ENCODE data around the gene SAXO1. TPM values are rescaled to one million over a fixed set of nuclear protein-coding genes. Genes with fewer than 3 reads are reported as not detected.

SAXO1 gene
- total RNA-seq, 1 experiment from 2014 or later = not detected

DNA sequence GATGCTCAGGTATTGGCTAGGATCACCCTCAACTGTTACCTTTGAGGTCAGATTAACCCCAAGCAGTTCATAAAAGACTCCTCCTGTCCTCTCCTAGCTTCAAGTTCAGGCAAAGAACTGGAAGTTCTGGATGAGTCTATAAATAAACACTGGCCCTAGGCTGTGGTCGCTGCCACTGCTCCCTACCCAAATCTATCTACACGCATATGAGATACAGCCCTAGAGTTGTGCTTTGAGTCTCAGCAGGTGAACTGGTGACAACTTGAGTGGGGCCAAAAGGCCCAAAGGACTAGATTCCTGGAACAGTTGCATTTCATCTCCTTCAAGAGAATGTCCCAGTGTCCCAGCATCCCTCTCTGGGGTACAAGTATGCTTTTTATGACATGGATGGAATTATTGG, 62.6 kb downstream of the SAXO1 start:
- no peaks in the 10 kb centered on the region for H3K36me3 Mint-ChIP-seq (ENCODE audit: insufficient read depth, unreplicated experiment)
- H3K9me3 Mint-ChIP-seq (ENCODE audit: low read depth, unreplicated experiment) = no peaks in the 10 kb centered on the region
- H3K4me1 Mint-ChIP-seq (ENCODE audit: low read depth, unreplicated experiment) = no peaks in the 10 kb centered on the region
- no peak overlapping the region for H3K27ac Mint-ChIP-seq (ENCODE audit: unreplicated experiment)
- CTCF ChIA-PET = interaction anchor here (1.4 kb wide), 1 partner anchor 9 kb away, joined by 3 read pairs; no protein-coding TSS in a partner anchor
- no peak for DNase-seq
- H3K27me3 Mint-ChIP-seq (ENCODE audit: unreplicated experiment) = peaks cover 83% of the 10 kb centered on the region
- intact Hi-C loops (cut with micrococcal nuclease; ENCODE audit: unreplicated experiment) = no loop called here
- no TSS peak for BruUV-seq (replicated peaks)
- H3K4me3 Mint-ChIP-seq (ENCODE audit: low read depth, unreplicated experiment) = no peak overlapping the region
- TF ChIP-seq, protein P1, sequence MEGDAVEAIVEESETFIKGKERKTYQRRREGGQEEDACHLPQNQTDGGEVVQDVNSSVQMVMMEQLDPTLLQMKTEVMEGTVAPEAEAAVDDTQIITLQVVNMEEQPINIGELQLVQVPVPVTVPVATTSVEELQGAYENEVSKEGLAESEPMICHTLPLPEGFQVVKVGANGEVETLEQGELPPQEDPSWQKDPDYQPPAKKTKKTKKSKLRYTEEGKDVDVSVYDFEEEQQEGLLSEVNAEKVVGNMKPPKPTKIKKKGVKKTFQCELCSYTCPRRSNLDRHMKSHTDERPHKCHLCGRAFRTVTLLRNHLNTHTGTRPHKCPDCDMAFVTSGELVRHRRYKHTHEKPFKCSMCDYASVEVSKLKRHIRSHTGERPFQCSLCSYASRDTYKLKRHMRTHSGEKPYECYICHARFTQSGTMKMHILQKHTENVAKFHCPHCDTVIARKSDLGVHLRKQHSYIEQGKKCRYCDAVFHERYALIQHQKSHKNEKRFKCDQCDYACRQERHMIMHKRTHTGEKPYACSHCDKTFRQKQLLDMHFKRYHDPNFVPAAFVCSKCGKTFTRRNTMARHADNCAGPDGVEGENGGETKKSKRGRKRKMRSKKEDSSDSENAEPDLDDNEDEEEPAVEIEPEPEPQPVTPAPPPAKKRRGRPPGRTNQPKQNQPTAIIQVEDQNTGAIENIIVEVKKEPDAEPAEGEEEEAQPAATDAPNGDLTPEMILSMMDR (IDR thresholded peaks at IDR 0.05; ENCODE audit: unreplicated experiment) = no peak

DNA sequence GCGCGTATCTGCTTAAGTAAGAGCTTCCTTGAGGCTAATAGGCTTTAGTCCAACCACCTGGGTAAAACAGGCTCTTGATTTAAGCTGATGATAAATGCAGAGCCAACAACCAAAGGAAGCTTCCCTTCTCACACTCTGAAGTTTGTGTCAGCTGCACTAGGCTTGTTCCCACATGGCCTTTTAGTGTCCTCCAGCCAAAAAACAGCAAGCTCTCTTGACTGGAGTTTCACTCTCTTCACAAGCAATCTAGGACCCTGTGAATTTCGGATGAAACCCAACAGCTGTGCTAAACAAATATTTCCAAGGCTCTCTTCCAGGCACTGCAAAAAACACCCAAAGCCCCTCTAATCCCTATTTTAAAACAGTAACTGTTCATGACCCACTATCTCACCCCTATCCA, 63.9 kb downstream of the SAXO1 start:
- Mint-ChIP-seq H3K36me3 (ENCODE audit: insufficient read depth, unreplicated experiment) (no peaks in the 10 kb centered on the region), H3K4me1 (ENCODE audit: low read depth, unreplicated experiment) (no peaks in the 10 kb centered on the region), H3K4me3 (ENCODE audit: low read depth, unreplicated experiment) (no peak overlapping the region), H3K9me3 (ENCODE audit: low read depth, unreplicated experiment) (peaks cover 4% of the 10 kb centered on the region), H3K27ac (ENCODE audit: unreplicated experiment) (no peak overlapping the region), H3K27me3 (ENCODE audit: unreplicated experiment) (peaks cover 83% of the 10 kb centered on the region)
- CTCF ChIA-PET = no interaction called here
- TF ChIP-seq, protein P1 (IDR thresholded peaks at IDR 0.05; ENCODE audit: unreplicated experiment) = no peak
- no TSS peak for BruUV-seq (replicated peaks)
- intact Hi-C loops (cut with micrococcal nuclease; ENCODE audit: unreplicated experiment) = no loop called here
- no peak for DNase-seq

DNA sequence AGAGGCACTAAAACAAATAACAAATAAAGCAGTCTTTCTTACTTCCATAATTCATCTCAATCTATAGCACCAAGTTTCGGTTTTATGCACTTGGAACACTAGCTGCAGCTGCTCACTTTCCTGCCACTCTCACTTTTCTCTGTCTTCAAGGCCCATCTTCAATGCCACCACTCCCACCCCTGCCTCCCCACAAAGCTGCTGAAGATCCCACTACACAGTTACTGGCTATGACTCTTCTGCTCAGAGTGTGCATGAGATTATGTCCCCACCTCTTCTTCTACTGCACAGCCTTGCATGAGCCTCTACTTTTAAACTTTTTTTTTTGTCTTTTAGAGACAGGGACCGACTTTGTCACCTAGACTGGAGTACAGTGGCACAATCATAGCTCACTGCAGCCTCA, 77.4 kb downstream of the SAXO1 start:
- CTCF ChIA-PET = interaction anchor here (0.6 to 0.7 kb wide), 2 partner anchors 599 to 815 kb away, joined by 3 to 7 read pairs; no protein-coding TSS in a partner anchor
- no peak for DNase-seq
- H3K27ac Mint-ChIP-seq (ENCODE audit: unreplicated experiment) = no peak overlapping the region
- no peaks in the 10 kb centered on the region for H3K4me1 Mint-ChIP-seq (ENCODE audit: low read depth, unreplicated experiment)
- intact Hi-C loops (cut with micrococcal nuclease; ENCODE audit: unreplicated experiment) = no loop called here
- TF ChIP-seq, protein P1 (IDR thresholded peaks at IDR 0.05; ENCODE audit: unreplicated experiment) = no peak
- no peak overlapping the region for H3K4me3 Mint-ChIP-seq (ENCODE audit: low read depth, unreplicated experiment)
- no TSS peak for BruUV-seq (replicated peaks)
- peaks cover 69% of the 10 kb centered on the region for H3K27me3 Mint-ChIP-seq (ENCODE audit: unreplicated experiment)
- no peaks in the 10 kb centered on the region for H3K9me3 Mint-ChIP-seq (ENCODE audit: low read depth, unreplicated experiment)
- no peaks in the 10 kb centered on the region for H3K36me3 Mint-ChIP-seq (ENCODE audit: insufficient read depth, unreplicated experiment)

DNA sequence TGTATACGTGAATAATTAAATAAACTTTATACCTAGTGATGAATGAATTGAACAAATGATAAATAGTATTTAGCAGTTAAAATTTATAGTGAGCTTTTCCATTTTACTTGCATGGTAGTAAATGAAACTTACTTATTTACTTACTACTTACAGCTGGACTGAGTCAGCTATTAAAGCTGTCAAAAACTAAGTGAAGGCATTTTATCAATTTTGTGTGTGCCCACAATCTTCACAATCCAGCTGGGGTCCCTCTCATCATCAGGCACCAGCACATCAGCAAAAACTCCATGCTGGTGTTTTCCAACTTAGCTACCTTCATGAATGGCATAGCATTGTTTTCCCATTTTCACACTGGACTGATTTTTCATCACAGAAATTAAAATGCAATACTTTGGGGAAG, 81.1 kb downstream of the SAXO1 start:
- no peak for DNase-seq
- Mint-ChIP-seq H3K36me3 (ENCODE audit: insufficient read depth, unreplicated experiment) (no peaks in the 10 kb centered on the region), H3K27me3 (ENCODE audit: unreplicated experiment) (peaks cover 74% of the 10 kb centered on the region), H3K9me3 (ENCODE audit: low read depth, unreplicated experiment) (no peaks in the 10 kb centered on the region), H3K4me1 (ENCODE audit: low read depth, unreplicated experiment) (no peaks in the 10 kb centered on the region), H3K4me3 (ENCODE audit: low read depth, unreplicated experiment) (no peak overlapping the region), H3K27ac (ENCODE audit: unreplicated experiment) (no peak overlapping the region)
- BruUV-seq (replicated peaks) = no TSS peak
- intact Hi-C loops (cut with micrococcal nuclease; ENCODE audit: unreplicated experiment) = no loop called here
- CTCF ChIA-PET = no interaction called here
- TF ChIP-seq, protein P1 (IDR thresholded peaks at IDR 0.05; ENCODE audit: unreplicated experiment) = no peak

All from Calu3 (cell line).